H9 (cell line): ENCODE results near the gene POT1. TPM values are rescaled to one million over a fixed set of nuclear protein-coding genes. Genes with fewer than 3 reads are reported as not detected.

ENCODE experiments used
- DNase-seq: peaks from one replicate; pipeline ENCODE4 v3.0.0-alpha.2; 2017
- H2AFZ ChIP-seq: one replicate; pipeline ENCODE4 v1.6.1; 2013; ENCODE audit warnings: mild to moderate bottlenecking, low read length, control low read depth, moderate library complexity
- H2AK5ac ChIP-seq: 2 replicates; pipeline ENCODE4 v1.6.1; 2013; ENCODE audit warnings: low read length, control low read depth, mixed read lengths; ENCODE audit not compliant: insufficient read length
- H2BK120ac ChIP-seq: one replicate; pipeline ENCODE4 v1.6.1; 2013; ENCODE audit warnings: low read depth, mild to moderate bottlenecking, low read length, control low read depth, inconsistent platforms; ENCODE audit not compliant: poor library complexity, severe bottlenecking
- H2BK12ac ChIP-seq: 2 replicates; pipeline ENCODE4 v1.6.1; 2013; ENCODE audit warnings: low read length, control low read depth, mixed read lengths, low read depth; ENCODE audit not compliant: insufficient read length
- H2BK15ac ChIP-seq: 2 replicates; pipeline ENCODE4 v1.6.1; 2013; ENCODE audit warnings: low read depth, low read length, control low read depth
- H2BK20ac ChIP-seq: one replicate; pipeline ENCODE4 v1.6.1; 2013; ENCODE audit warnings: low read depth, mild to moderate bottlenecking, low read length, control low read depth, inconsistent platforms; ENCODE audit not compliant: poor library complexity, severe bottlenecking
- H2BK5ac ChIP-seq: 2 replicates; pipeline ENCODE4 v1.6.1; 2013; ENCODE audit warnings: low read length, control low read depth, mixed read lengths; ENCODE audit not compliant: insufficient read length
- H3K14ac ChIP-seq: 2 replicates; pipeline ENCODE4 v1.6.1; 2013; ENCODE audit warnings: low read length, control low read depth; ENCODE audit not compliant: insufficient read depth
- H3K18ac ChIP-seq: 2 replicates; pipeline ENCODE4 v1.6.1; 2013; ENCODE audit warnings: low read depth, mild to moderate bottlenecking, mixed read lengths, low read length, control low read depth; ENCODE audit not compliant: insufficient read length
- H3K23ac ChIP-seq: 2 replicates; pipeline ENCODE4 v1.6.1; 2013; ENCODE audit warnings: low read length, control low read depth, mixed read lengths, low read depth; ENCODE audit not compliant: insufficient read length
- H3K23me2 ChIP-seq: 2 replicates; pipeline ENCODE4 v1.6.1; 2013; ENCODE audit warnings: low read depth, mild to moderate bottlenecking, mixed read lengths, low read length, control low read depth; ENCODE audit not compliant: insufficient read length, poor library complexity, severe bottlenecking
- H3K27ac ChIP-seq: 2 replicates; pipeline ENCODE4 v1.5.1; 2013; ENCODE audit warnings: low read length, control low read depth, mixed read lengths, low read depth; ENCODE audit not compliant: insufficient read length
- H3K27me3 ChIP-seq: 2 replicates; pipeline ENCODE4 v1.6.1; 2013; ENCODE audit warnings: low read length, control low read depth, inconsistent platforms; ENCODE audit not compliant: insufficient read depth
- H3K4ac ChIP-seq: 2 replicates; pipeline ENCODE4 v1.6.1; 2013; ENCODE audit warnings: low read depth, mild to moderate bottlenecking, control low read depth, inconsistent platforms, low read length, moderate library complexity
- H3K4me1 ChIP-seq: 2 replicates; pipeline ENCODE4 v1.6.1; 2013; ENCODE audit warnings: low read length, control low read depth, inconsistent platforms; ENCODE audit not compliant: insufficient read depth
- H3K4me2 ChIP-seq: 2 replicates; pipeline ENCODE4 v1.6.1; 2013; ENCODE audit warnings: low read length, control low read depth, mixed read lengths; ENCODE audit not compliant: insufficient read length, insufficient read depth
- H3K56ac ChIP-seq: 2 replicates; pipeline ENCODE4 v1.6.1; 2013; ENCODE audit warnings: low read depth, mild to moderate bottlenecking, mixed read lengths, low read length, control low read depth; ENCODE audit not compliant: insufficient read length
- H3K79me1 ChIP-seq: 2 replicates; pipeline ENCODE4 v1.6.1; 2013; ENCODE audit warnings: low read depth, mild to moderate bottlenecking, moderate library complexity, low read length, control low read depth, inconsistent platforms; ENCODE audit not compliant: insufficient read depth, poor library complexity, severe bottlenecking
- H3K79me2 ChIP-seq: 2 replicates; pipeline ENCODE4 v1.6.1; 2013; ENCODE audit warnings: low read length, control low read depth, inconsistent platforms; ENCODE audit not compliant: insufficient read depth
- H3K9ac ChIP-seq: 2 replicates; pipeline ENCODE4 v1.6.1; 2013; ENCODE audit warnings: low read length, control low read depth, mixed read lengths; ENCODE audit not compliant: insufficient read length; ENCODE audit errors: extremely low read depth
- H3K9me3 ChIP-seq: one replicate; pipeline ENCODE4 v1.6.1; 2013; ENCODE audit warnings: low read depth, low read length, inconsistent platforms; ENCODE audit not compliant: control insufficient read depth
- H3T11ph ChIP-seq: one replicate; pipeline ENCODE4 v1.6.1; 2013; ENCODE audit warnings: mild to moderate bottlenecking, low read length, control low read depth, inconsistent platforms
- H4K20me1 ChIP-seq: one replicate; pipeline ENCODE4 v1.6.1; 2013; ENCODE audit not compliant: control insufficient read depth, insufficient read length, insufficient read depth
- H4K5ac ChIP-seq: 2 replicates; pipeline ENCODE4 v1.6.1; 2013; ENCODE audit warnings: low read depth, mild to moderate bottlenecking, mixed read lengths, low read length, control low read depth; ENCODE audit not compliant: insufficient read length
- H4K8ac ChIP-seq: replicated peaks from 2 replicates; pipeline ENCODE4 v1.6.1; 2013; ENCODE audit warnings: low read length, control low read depth, mixed read lengths, low read depth; ENCODE audit not compliant: insufficient read length
- H4K91ac ChIP-seq: 2 replicates; pipeline ENCODE4 v1.6.1; 2013; ENCODE audit warnings: low read depth, mild to moderate bottlenecking, moderate library complexity, mixed read lengths, low read length, control low read depth; ENCODE audit not compliant: insufficient read length
- H3K27ac Mint-ChIP-seq, 3 experiments: 2 replicates in 2 of 3; 3 replicates in 1 of 3; pipeline ENCODE4 v1.8.0; 2020 to 2021; ENCODE audit warnings: mixed read lengths in 3 of 3, mild to moderate bottlenecking in 1 of 3, moderate library complexity in 1 of 3
- H3K27me3 Mint-ChIP-seq: 2 replicates; pipeline ENCODE4 v1.8.0; 2021; ENCODE audit warnings: low read depth, mild to moderate bottlenecking, moderate library complexity, mixed read lengths
- H3K36me3 Mint-ChIP-seq, 3 experiments: 2 replicates in 2 of 3; 3 replicates in 1 of 3; pipeline ENCODE4 v1.8.0; 2020 to 2021; ENCODE audit warnings: low read depth in 3 of 3, mixed read lengths in 3 of 3; ENCODE audit not compliant: insufficient read depth in 1 of 3
- H3K4me1 Mint-ChIP-seq, 2 experiments: 2 replicates each; pipeline ENCODE4 v1.8.0; 2020; ENCODE audit warnings: mixed read lengths in 2 of 2
- H3K4me3 Mint-ChIP-seq, 2 experiments: 2 replicates in 1 of 2; 3 replicates in 1 of 2; pipeline ENCODE4 v1.8.0; 2020 to 2021; ENCODE audit warnings: mild to moderate bottlenecking in 2 of 2, mixed read lengths in 2 of 2, moderate library complexity in 1 of 2
- H3K9me3 Mint-ChIP-seq, 2 experiments: 2 replicates in 1 of 2; 3 replicates in 1 of 2; pipeline ENCODE4 v1.8.0; 2020; ENCODE audit warnings: mild to moderate bottlenecking in 2 of 2, mixed read lengths in 2 of 2, moderate library complexity in 1 of 2
- WGBS: extraction: QIAGEN DNeasy Blood & Tissue Kit; methylation state at CpG from one replicate; pipeline ENCODE4 v1.1.7; 2013; ENCODE audit warnings: missing lambda C conversion rate, low lambda C conversion rate, mixed read lengths; ENCODE audit not compliant: insufficient read length; ENCODE audit errors: extremely low coverage; 5-methylcytosine and 5-hydroxymethylcytosine counted together
- total RNA-seq: library from RNA; stranded (reverse); gene quantifications from 2 replicates; pipeline ENCODE4 v1.2.1, GENCODE V29; 2021
- TF ChIP-seq, protein P1 (sequence below): fragments of 200-600 bp; sonication (generic); conservative IDR thresholded peaks from 3 replicates; pipeline ENCODE4 v1.8.0; 2021; ENCODE audit warnings: antibody characterized with exemption, mild to moderate bottlenecking

The POT1 gene
- total RNA-seq, 1 experiment from 2014 or later = 23.4 TPM

DNA sequence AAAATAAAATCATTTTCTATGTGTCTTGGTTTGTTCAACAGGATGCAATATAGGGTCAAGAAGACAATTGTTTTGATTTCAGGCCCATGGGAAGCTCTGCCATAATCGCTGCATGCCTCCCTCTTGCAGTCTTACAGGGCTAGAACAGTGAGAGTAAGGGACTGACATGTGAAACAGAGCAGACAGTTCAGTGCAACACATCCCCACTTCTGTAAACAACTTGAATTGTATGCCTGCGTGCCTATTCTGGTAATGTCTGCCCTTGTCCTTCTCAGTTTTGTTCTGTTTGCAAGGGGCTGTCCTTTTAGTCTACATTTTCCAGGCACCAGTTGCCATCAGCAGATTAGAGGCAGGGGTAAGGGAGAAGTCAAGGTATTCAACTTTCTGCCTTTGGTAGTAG is 129.2 kb downstream of the POT1 start:
- Histone ChIP-seq H4K20me1 (no peaks in the 10 kb centered on the region), H2BK5ac (no peak overlapping the region), H3T11ph (no peak overlapping the region), H3K4ac (no peak overlapping the region), H4K91ac (no peak overlapping the region), H3K4me1 (no peaks in the 10 kb centered on the region), H4K5ac (no peak overlapping the region), H3K27me3 (no peaks in the 10 kb centered on the region), H3K79me1 (no peaks in the 10 kb centered on the region), H3K4me2 (no peak overlapping the region), H4K8ac (no peak overlapping the region), H3K9ac (no peak overlapping the region), H3K9me3 (no peaks in the 10 kb centered on the region), H2BK15ac (no peak overlapping the region), H2BK120ac (no peak overlapping the region), H3K79me2 (no peaks in the 10 kb centered on the region), H2BK20ac (no peak overlapping the region), H2AK5ac (no peak overlapping the region), H2AFZ (no peak overlapping the region), H3K14ac (no peak overlapping the region), H3K18ac (peak overlapping the region; percentile 34), H3K27ac (no peak overlapping the region), H3K56ac (no peak overlapping the region), H3K23me2 (no peaks in the 10 kb centered on the region), H2BK12ac (no peak overlapping the region), H3K23ac (no peak overlapping the region)
- Mint-ChIP-seq H3K27ac (0 out of 7 replicates have a peak overlapping the region, but pooled peaks of 1 of the 3 experiments have one; percentile 32), H3K4me3 (no peak overlapping the region), H3K9me3 (no peaks in the 10 kb centered on the region), H3K36me3 (no peaks in the 10 kb centered on the region), H3K4me1 (peaks cover 8 to 9% of the 10 kb centered on the region in 2 experiments), H3K27me3 (no peaks in the 10 kb centered on the region)
- TF ChIP-seq, protein P1, sequence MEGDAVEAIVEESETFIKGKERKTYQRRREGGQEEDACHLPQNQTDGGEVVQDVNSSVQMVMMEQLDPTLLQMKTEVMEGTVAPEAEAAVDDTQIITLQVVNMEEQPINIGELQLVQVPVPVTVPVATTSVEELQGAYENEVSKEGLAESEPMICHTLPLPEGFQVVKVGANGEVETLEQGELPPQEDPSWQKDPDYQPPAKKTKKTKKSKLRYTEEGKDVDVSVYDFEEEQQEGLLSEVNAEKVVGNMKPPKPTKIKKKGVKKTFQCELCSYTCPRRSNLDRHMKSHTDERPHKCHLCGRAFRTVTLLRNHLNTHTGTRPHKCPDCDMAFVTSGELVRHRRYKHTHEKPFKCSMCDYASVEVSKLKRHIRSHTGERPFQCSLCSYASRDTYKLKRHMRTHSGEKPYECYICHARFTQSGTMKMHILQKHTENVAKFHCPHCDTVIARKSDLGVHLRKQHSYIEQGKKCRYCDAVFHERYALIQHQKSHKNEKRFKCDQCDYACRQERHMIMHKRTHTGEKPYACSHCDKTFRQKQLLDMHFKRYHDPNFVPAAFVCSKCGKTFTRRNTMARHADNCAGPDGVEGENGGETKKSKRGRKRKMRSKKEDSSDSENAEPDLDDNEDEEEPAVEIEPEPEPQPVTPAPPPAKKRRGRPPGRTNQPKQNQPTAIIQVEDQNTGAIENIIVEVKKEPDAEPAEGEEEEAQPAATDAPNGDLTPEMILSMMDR = no peak
- no peak for DNase-seq
- WGBS = no CpG with 5 or more reads among the region's 2 CpGs
